Endothelial cell of umbilical vein (primary cell): ENCODE results near the gene PCTP. TPM values are rescaled to one million over a fixed set of nuclear protein-coding genes. Genes with fewer than 3 reads are reported as not detected.

Experiments
- polyA plus RNA-seq, 4 experiments: library from polyadenylated mRNA; depleted of rRNA in 3 of 4; stranded (reverse) in 3 of 4; unstranded in 1 of 4; fragments of >200 nt; gene quantifications; 2 replicates each; pipeline versions ENCODE4 v1.2.1 to v1.2.3, GENCODE V29; 2011 to 2012; ENCODE audit warnings: missing spikeins in 1 of 4
- total RNA-seq: library from RNA; stranded (reverse); gene quantifications from 2 replicates; pipeline ENCODE4 v1.2.3, GENCODE V29; 2021

PCTP gene
- total and polyA plus RNA-seq, 2 donors (not counting 3 experiments of a cell fraction or from before 2014, with no cell fraction given) = 13.5 to 18.3 TPM

Other genes starting within 250 kb of the PCTP start
- not detected in 2 replicates for gene SMIM36, start 239.6 kb upstream of the PCTP start, total RNA-seq
- gene SMIM36, start 239.6 kb upstream of the PCTP start, polyA plus RNA-seq = not detected in 2 replicates
- gene TMEM100, start 28.2 kb upstream of the PCTP start, total RNA-seq = not detected in 2 replicates
- gene TMEM100, start 28.2 kb upstream of the PCTP start, polyA plus RNA-seq = 0.05 TPM in 1 of 2 replicates, not detected in the other